Measurements from ENCODE around the gene PIF1.

DNA sequence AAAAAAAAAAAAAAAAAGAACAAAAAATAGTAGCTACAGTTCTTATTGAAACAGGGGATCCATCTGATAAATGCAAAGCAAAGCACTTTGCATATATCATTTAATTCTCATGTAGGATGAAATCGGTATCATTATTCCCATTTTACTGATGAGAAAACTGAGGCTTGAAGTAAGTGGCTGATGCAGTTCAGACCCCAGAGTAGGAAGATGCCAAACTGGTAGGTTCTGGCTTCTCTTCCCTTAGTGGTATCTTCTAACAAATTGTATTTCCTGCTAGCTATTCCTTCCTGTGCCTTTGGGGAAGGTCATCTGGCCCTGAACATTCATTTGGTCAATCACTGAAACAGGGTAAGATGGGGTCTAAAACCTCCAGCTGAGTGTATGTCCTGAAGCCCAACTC lies 21.9 kb downstream of the PIF1 start:
- no peak for TF ChIP-seq YY1 (IDR thresholded peaks at IDR 0.05; ENCODE audit: insufficient read depth, insufficient read length)
- TF ChIP-seq ZNF274 (IDR thresholded peaks at IDR 0.05; ENCODE audit: low read depth, low read length), result no peak

Data from NT2/D1 (cell line).